ENCODE results near the gene TTC14. TPM values are rescaled to one million over a fixed set of nuclear protein-coding genes. Genes with fewer than 3 reads are reported as not detected.
A peak's percentile ranks its signal among the peaks of the same experiment; 100 is the strongest.

Gene TTC14
- total RNA-seq, 1 donor from 2014 or later: 55.6 TPM

DNA sequence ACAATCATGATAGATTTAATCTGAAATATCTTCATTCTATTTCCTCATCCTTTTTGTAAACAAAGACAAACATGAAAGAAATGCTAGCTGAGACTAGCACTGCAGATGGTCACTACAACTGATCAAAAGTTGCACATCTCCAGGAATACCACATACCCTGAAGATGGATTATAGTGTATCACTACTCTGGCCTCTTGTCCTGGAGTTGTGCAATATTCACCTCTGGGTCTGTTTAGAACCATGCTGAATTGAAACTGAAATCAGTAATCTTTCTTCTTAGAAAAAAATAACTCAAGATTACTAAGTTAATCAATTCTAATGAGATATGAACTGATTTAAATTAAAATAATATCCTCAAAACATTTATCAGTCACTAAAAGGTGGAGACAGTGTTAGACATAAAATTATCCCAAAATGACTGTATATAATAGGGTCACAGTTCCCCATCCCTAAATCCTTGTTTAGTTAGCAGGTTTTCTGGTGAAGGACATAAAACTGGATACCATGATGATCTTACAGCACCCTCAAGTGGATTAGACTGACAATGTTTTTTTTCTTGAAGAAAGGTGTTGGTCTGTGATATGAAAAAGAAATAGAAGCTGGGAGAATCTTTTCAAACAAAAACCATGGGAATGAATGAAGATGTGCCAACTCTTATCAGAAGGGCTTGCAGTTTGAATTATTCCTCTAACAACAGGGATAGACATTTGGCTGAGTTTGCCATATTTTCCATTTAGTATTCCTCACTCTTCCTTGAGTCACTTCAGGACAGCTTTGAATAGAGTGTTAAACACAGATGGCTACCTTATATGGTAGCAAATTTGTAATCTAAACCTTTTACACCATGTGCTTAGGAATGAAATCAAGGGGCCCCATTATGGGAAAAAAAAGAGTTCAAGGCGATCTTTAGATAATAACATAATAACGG lies 7.1 kb upstream of the TTC14 start:
- H3K36me3 Mint-ChIP-seq (ENCODE audit: unreplicated experiment): no peaks in the 10 kb centered on the region
- TF ChIP-seq, protein P1, sequence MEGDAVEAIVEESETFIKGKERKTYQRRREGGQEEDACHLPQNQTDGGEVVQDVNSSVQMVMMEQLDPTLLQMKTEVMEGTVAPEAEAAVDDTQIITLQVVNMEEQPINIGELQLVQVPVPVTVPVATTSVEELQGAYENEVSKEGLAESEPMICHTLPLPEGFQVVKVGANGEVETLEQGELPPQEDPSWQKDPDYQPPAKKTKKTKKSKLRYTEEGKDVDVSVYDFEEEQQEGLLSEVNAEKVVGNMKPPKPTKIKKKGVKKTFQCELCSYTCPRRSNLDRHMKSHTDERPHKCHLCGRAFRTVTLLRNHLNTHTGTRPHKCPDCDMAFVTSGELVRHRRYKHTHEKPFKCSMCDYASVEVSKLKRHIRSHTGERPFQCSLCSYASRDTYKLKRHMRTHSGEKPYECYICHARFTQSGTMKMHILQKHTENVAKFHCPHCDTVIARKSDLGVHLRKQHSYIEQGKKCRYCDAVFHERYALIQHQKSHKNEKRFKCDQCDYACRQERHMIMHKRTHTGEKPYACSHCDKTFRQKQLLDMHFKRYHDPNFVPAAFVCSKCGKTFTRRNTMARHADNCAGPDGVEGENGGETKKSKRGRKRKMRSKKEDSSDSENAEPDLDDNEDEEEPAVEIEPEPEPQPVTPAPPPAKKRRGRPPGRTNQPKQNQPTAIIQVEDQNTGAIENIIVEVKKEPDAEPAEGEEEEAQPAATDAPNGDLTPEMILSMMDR (IDR thresholded peaks at IDR 0.05): peak; percentile 43
- no peaks in the 10 kb centered on the region for H3K4me1 Mint-ChIP-seq (ENCODE audit: unreplicated experiment)
- no peak overlapping the region for H3K27ac Mint-ChIP-seq (ENCODE audit: unreplicated experiment)
- no peaks in the 10 kb centered on the region for H3K9me3 Mint-ChIP-seq (ENCODE audit: unreplicated experiment)
- no peak for DNase-seq (ENCODE audit: extremely low spot score, unreplicated experiment)
- no peak overlapping the region for H3K4me3 Mint-ChIP-seq (ENCODE audit: unreplicated experiment)
- peaks cover 32% of the 10 kb centered on the region for H3K27me3 Mint-ChIP-seq (ENCODE audit: unreplicated experiment)

DNA sequence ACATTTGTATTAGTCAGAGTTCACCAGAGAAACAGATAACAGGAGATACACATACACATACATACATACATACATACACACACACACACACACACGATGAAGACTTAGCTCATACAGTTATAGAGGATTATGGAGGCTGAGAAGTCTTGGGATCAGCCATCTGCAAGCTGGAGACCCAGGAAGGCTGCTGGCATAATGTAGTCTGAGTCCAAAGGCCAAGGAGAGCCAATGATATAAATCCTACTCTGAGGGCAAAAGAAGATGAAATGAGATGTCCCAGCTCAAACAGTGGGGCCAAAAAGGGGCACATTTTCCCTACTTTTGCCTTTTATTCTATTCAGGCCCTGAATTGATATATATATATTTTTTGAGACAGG lies 6.4 kb upstream of the TTC14 start:
- Mint-ChIP-seq H3K36me3 (ENCODE audit: unreplicated experiment) (no peaks in the 10 kb centered on the region), H3K27me3 (ENCODE audit: unreplicated experiment) (peaks cover 34% of the 10 kb centered on the region), H3K4me3 (ENCODE audit: unreplicated experiment) (no peak overlapping the region), H3K4me1 (ENCODE audit: unreplicated experiment) (no peaks in the 10 kb centered on the region), H3K27ac (ENCODE audit: unreplicated experiment) (no peak overlapping the region), H3K9me3 (ENCODE audit: unreplicated experiment) (no peaks in the 10 kb centered on the region)
- DNase-seq (ENCODE audit: extremely low spot score, unreplicated experiment): no peak
- TF ChIP-seq, protein P1 (IDR thresholded peaks at IDR 0.05): no peak

DNA sequence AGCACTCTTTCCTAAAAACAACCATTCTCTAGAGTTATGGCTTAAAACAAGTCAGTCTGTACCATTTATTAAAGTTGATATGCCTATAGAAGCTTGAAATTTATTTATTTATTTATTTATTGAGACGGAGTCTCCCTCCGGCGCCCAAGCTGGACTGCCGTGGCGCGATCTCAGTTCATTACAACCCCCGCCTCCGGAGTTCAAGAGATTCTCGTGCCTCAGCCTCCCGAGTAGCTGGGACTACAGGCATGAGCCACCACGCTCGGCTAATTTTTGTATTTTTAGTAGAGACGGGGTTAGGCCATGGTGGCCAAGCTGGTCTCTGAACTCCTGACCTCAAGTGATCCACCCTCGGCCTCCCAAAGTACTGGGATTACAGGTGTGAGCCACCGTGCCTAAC lies 1.5 kb upstream of the TTC14 start:
- H3K4me3 Mint-ChIP-seq (ENCODE audit: unreplicated experiment): no peak overlapping the region
- TF ChIP-seq, protein P1 (IDR thresholded peaks at IDR 0.05): no peak
- H3K27ac Mint-ChIP-seq (ENCODE audit: unreplicated experiment): no peak overlapping the region
- H3K9me3 Mint-ChIP-seq (ENCODE audit: unreplicated experiment): peaks cover 4% of the 10 kb centered on the region
- peaks cover 14% of the 10 kb centered on the region for H3K36me3 Mint-ChIP-seq (ENCODE audit: unreplicated experiment)
- no peak for DNase-seq (ENCODE audit: extremely low spot score, unreplicated experiment)
- peaks cover 27% of the 10 kb centered on the region for H3K27me3 Mint-ChIP-seq (ENCODE audit: unreplicated experiment)
- H3K4me1 Mint-ChIP-seq (ENCODE audit: unreplicated experiment): peaks cover 20% of the 10 kb centered on the region

DNA sequence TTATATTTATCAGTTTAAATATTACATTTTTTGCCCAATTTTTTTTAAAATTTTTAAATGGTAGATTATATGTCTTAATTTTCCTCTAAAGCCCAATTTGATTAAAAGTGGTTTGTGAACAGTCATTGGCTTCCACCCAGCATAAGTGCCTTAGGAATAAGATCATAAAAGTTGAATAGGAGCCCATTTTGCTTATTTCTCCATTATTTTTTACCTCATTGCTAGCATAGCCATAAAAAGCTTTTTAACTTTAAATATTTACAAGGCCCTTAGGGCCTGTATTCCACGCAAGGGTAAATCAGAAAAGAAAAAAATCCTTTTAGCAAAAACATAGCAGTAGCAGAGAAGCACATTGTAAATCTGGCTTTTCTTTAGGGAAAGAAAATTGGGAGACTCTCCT lies 9.0 kb downstream of the TTC14 start:
- Mint-ChIP-seq H3K9me3 (ENCODE audit: unreplicated experiment) (no peaks in the 10 kb centered on the region), H3K27ac (ENCODE audit: unreplicated experiment) (no peak overlapping the region), H3K4me3 (ENCODE audit: unreplicated experiment) (no peak overlapping the region), H3K36me3 (ENCODE audit: unreplicated experiment) (peaks cover 41% of the 10 kb centered on the region), H3K4me1 (ENCODE audit: unreplicated experiment) (no peaks in the 10 kb centered on the region), H3K27me3 (ENCODE audit: unreplicated experiment) (no peaks in the 10 kb centered on the region)
- no peak for DNase-seq (ENCODE audit: extremely low spot score, unreplicated experiment)
- TF ChIP-seq, protein P1 (IDR thresholded peaks at IDR 0.05): no peak

DNA sequence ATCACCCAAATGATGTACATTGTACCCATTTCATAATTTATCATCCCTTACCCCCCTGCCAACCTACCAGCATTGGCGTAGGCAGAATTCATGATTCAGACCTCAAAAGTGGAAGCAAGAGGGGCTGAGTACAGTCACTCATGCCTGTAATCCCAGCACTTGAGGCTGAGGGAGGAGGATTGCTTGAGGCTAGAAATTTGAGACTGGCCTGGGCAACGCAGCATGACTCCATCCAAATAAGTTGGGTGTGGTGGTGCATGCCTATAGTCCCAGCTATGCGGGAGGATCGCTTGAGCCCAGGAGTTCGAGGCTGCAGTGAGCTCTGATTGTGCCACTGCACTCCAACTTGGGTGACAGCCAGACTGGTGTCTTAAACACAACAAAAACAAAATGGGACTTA lies 10.4 kb downstream of the TTC14 start:
- TF ChIP-seq, protein P1 (IDR thresholded peaks at IDR 0.05): no peak
- no peak overlapping the region for H3K4me3 Mint-ChIP-seq (ENCODE audit: unreplicated experiment)
- H3K27me3 Mint-ChIP-seq (ENCODE audit: unreplicated experiment): no peaks in the 10 kb centered on the region
- H3K4me1 Mint-ChIP-seq (ENCODE audit: unreplicated experiment): no peaks in the 10 kb centered on the region
- peaks cover 33% of the 10 kb centered on the region for H3K36me3 Mint-ChIP-seq (ENCODE audit: unreplicated experiment)
- H3K27ac Mint-ChIP-seq (ENCODE audit: unreplicated experiment): no peak overlapping the region
- no peak for DNase-seq (ENCODE audit: extremely low spot score, unreplicated experiment)
- H3K9me3 Mint-ChIP-seq (ENCODE audit: unreplicated experiment): no peaks in the 10 kb centered on the region
